Endometrial microvascular endothelial cells (primary cell): Measurements from ENCODE around the gene NLRP11. TPM values are rescaled to one million over a fixed set of nuclear protein-coding genes. Genes with fewer than 3 reads are reported as not detected.
"Not testable (repeated sequence)": the region's sequence is repeated elsewhere in the genome, so short reads cannot be mapped to it uniquely, and the experiment has no call there.

Experiments used
- in situ Hi-C: cut with HindIII; loops from 2 replicates; pipeline ENCODE4 v1.10.0; 2017; ENCODE audit warnings: low sequenced_read_pairs, low pct_unique_long_range_greater_than_20kb; ENCODE audit errors: inconsistent ontology term
- total RNA-seq: library from RNA; depleted of rRNA; stranded (reverse); fragments of >200 nt; gene quantifications from one replicate; pipeline ENCODE4 v1.2.3, GENCODE V29; 2015; ENCODE audit errors: inconsistent ontology term

NLRP11 gene
- total RNA-seq, 1 donor from 2014 or later: not detected

DNA sequence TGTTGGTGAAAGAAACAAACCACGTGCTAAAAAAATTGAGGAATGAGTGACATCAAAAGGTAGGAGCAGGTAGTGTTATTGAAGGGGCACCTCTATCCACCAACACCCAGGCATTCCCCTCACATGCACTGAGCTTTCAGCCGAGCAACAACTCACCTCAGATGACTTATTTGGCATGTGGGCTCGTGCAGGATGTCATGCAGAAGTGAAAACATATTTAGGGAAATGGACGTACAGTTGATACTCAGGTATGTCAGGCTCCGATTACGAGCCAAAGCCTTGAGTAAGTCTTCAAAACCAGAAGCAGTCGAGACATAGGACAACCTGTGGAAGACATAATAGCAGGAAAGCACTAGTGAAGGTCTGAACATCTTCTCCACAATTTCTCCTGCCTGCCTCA is 30.4 kb downstream of the NLRP11 start:
- in situ Hi-C loops: no loop called here

DNA sequence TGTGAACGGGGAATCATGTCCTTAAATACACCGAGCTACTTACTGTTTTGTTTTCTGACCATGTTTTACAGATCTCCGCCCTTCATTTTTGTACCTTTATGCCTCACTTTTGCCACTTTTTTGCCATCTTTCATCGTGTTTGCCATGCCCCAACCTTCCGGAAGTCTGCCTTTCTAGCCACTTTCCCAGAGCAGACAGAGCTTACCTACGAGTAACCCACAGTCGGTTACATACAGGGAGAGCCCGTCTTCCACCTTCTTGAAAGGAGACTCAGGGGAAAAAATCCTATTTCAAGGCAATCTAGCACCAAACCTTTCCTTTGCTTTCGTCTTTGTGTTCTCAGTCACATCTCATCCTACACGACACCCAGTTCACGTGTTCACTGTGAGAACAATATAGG is 36.8 kb downstream of the NLRP11 start:
- in situ Hi-C loops: no loop called here

DNA sequence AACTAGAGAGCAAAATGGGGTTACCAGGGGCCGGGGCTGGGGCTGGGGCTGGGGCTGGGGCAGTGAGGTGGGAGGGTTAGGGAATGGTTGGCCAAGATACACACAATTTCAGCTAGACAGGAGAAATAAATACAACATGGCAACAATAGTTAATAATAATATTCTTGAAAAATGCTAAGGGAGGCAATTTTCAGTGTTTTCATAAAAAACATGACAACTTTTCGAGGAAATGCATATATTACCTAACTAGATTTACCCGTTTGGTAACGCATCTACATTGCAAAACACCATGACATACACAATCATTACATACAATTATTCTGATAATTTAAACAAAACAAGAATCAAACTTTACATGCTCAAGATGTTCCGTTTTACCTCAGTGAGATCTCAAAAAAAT is 50.7 kb downstream of the NLRP11 start:
- in situ Hi-C loops: no loop called here

- in situ Hi-C loops: no loop called here
Observed at GRCh38 chr19:55778331-55778730, 53.5 kb downstream of the NLRP11 start.

DNA sequence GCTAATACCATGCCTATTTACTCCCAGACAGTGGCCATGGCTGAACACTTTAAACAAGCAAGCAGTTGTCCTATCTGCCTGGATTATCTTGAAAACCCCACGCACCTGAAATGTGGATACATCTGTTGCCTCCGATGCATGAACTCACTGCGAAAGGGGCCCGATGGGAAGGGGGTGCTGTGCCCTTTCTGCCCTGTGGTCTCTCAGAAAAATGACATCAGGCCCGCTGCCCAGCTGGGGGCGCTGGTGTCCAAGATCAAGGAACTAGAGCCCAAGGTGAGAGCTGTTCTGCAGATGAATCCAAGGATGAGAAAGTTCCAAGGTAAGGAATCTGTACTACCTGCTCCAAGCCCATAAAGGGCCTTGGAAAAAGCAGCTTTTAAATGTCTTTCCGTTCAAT is 54.3 kb downstream of the NLRP11 start:
- in situ Hi-C loops: no loop called here

DNA sequence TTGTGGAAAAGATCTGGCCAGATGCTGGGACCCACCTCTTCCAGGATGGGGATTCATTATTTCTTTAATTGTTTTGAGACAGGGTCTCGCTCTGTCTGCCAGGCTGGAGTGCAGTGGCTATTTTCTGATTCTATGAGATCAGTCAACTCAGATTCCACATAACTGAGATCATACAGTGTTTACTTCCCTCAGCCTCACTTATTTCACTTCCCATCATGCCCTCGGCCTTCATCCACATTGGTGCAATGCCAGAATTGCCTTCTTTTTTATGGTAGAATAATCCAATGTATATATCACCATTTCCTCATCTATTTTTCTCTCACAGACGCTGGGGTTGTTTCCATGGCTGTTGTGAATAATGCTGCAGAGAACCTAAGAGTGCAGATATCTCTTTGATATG is 62.2 kb downstream of the NLRP11 start:
- in situ Hi-C loops: not testable (repeated sequence)

DNA sequence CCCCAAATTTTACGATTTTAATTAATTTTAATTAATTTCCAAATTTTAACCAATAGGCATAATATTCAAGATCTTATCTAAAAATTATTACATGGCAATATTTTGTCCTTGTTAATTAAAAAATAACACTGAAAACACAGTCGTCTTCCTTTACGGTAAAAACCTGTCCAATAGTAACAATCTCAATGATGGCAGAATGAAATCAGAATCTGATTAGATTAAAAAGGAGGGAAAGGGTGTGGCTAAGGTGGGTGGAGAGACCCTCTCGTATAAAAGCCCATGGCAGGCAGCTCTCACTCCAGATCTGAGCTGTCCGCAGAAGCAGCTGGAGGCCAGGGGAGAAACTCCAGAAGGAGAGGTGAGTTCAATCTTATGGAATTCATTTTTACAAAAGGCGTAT is 63.0 kb downstream of the NLRP11 start, which contains the start of gene RFPL4AL1:
TSS of gene RFPL4AL1 (plus strand) at position 301 of the 400 bp plus-strand sequence. CDS start 2,687 bp downstream, outside the sequence.
- in situ Hi-C loops: not testable (repeated sequence)

- in situ Hi-C loops: no loop called here
Observed at GRCh38 chr19:55766466-55766865, 65.3 kb downstream of the NLRP11 start.

DNA sequence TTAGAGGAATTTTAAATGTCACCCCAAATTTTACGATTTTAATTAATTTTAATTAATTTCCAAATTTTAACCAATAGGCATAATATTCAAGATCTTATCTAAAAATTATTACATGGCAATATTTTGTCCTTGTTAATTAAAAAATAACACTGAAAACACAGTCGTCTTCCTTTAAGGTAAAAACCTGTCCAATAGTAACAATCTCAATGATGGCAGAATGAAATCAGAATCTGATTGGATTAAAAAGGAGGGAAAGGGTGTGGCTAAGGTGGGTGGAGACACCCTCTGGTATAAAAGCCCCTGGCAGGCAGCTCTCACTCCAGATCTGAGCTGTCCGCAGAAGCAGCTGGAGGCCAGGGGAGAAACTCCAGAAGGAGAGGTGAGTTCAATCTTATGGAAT is 73.0 kb downstream of the NLRP11 start, which contains the start of gene RFPL4A:
TSS of gene RFPL4A (plus strand) at position 301 of the 400 bp plus-strand sequence. CDS start 2,704 bp downstream, outside the sequence.
- in situ Hi-C loops: not testable (repeated sequence)

- in situ Hi-C loops: not testable (repeated sequence)
Observed at GRCh38 chr19:55756808-55757207, 75.0 kb downstream of the NLRP11 start.

GRCh38 chr19:55753401-55753800 is 78.4 kb downstream of the NLRP11 start:
- in situ Hi-C loops: no loop called here

- in situ Hi-C loops: no loop called here
Observed at GRCh38 chr19:55750715-55751114, 81.1 kb downstream of the NLRP11 start.

GRCh38 chr19:55738302-55738701 is 93.5 kb downstream of the NLRP11 start, which contains the start of gene NLRP9:
Gene NLRP9 (minus strand): TSS chr19:55738402. CDS start chr19:55738374, 28 bp downstream.
- in situ Hi-C loops: no loop called here

Other genes starting within 250 kb of the NLRP11 start
- gene FIZ1, start 232.5 kb downstream of the NLRP11 start, total RNA-seq: 0.93 TPM
- gene ZNF524, start 231.7 kb downstream of the NLRP11 start, total RNA-seq: 16.7 TPM
- 3.3 TPM for gene ZNF865, start 226.4 kb downstream of the NLRP11 start, total RNA-seq
- gene ZNF784, start 207.4 kb downstream of the NLRP11 start, total RNA-seq: 1.0 TPM
- gene ZNF580, start 191.0 kb downstream of the NLRP11 start, total RNA-seq: 11.1 TPM
- 9.8 TPM for gene ZNF581, start 188.3 kb downstream of the NLRP11 start, total RNA-seq
- gene CCDC106, start 183.8 kb downstream of the NLRP11 start, total RNA-seq: 13.0 TPM
- gene U2AF2, start 177.0 kb downstream of the NLRP11 start, total RNA-seq: 215 TPM
- gene EPN1, start 156.8 kb downstream of the NLRP11 start, total RNA-seq: 155 TPM
- not detected for gene NLRP9, start 93.6 kb downstream of the NLRP11 start, total RNA-seq
- not detected for gene RFPL4A, start 72.9 kb downstream of the NLRP11 start, total RNA-seq
- gene RFPL4AL1, start 62.9 kb downstream of the NLRP11 start, total RNA-seq: not detected
- not detected for gene NLRP4, start 4.5 kb upstream of the NLRP11 start, total RNA-seq
- gene NLRP13, start 100.3 kb upstream of the NLRP11 start, total RNA-seq: not detected
- not detected for gene NLRP8, start 115.8 kb upstream of the NLRP11 start, total RNA-seq
- not detected for gene NLRP5, start 154.8 kb upstream of the NLRP11 start, total RNA-seq